ENCODE measurements around the gene UBQLNL.

Gene UBQLNL

DNA sequence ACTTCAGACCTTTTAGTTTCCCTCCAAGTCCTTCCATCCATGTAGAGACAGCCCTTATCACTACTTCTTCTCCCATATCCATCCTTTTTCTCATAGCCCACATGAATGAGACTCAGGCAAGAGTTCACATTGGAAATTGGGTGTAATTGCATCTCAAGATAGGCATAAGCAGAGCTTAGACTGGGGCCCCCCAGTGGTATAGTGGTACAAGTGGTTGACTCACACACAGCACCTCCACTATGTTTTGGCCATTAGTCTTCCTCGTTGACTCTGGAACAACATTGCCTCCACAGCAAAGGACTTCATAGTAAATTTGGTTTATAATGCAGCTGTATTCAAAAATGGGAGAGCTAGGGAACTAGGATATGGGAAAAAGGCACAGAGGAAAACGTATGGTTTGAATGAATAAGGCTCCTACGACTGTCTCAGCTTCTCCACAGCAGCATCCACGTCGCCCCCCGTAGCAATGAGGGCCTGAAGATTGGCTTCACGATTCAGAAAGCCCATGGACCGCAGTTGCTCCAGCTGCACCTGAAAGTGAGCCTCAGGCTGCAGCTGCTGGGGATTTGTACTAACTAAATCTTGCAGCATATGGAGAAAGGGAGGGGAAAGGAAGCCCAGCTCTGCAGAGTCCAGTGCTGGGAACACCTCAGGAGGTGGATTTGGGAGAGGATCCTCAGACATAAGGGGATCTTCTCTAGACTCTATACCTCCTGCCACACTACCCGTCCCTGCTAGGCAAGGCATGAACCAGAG is 9.1 kb downstream of the UBQLNL start:
- DNase-seq: no peak

DNA sequence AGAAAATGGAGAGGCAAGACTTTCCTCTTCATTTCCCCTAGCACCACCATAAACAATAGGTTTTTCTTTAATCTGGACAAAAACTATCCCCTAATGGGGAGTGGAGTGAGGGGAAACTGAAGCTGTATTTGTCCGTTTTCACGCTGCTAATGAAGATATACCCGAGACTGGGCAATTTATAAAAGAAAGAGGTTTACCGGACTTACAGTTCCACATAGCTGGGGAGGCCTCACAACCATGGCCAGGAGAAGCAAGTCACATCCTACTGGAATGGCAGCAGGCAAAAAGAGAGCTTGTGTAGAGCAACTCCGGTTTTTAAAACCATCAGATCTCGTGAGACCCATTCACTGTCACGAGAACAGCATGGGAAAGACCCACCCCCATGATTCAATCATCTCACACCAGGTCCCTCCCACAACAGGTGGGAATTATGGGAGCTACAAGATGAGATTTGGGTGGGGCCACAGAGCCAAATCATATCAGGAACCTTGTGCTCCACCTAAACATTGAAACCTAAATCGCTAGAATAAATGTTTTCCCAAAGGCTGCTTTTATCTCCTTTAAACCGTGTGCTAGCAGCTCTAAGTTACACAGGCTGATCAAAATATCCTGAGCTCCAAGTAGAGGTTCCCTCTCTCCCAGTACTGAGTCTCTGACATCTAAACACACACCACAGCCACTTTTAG is 11.0 kb downstream of the UBQLNL start:
- no peak for DNase-seq

DNA sequence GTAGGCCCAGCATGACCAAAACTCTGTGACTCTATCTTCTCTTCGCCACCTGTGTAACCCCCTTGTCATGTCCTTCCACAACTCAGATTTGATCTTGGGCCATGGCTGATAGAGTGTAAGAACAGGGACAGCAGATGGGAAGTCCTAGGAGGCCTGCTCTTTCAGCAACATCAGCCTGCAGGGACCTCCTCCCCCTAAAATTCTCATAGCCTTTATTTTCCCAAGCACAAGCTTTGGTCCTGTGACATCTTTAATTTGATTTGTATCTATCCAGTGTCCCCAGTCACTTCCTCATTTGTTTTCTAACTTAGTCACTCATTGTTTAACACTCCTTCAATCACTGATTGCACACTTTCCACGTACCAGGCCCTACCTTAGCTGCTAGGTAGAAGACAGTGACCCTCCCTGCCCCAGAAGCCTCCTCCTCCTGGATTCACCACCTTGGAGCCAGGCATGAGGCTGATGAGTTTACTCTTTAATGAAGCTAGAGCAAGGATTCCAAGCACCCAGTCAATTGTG is 12.0 kb downstream of the UBQLNL start:
- DNase-seq: no peak

DNA sequence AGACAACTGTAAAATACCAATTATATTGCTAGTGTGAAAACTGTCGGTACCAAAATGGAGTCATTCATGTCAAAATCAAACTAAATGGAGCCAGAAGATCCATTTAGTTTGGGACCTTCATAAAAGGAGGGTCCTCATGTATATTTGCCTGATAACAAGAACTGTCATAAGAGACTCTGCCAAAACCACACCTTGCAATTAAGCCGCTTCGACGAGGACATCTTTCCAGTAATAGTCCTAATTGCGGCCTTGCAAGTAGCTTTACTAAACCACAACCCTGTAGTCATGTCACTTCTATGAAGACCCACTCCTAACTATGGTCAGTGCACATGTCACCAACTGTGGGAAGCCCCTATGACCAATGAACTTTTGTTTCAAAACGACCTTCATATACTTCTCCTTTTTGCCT is 16.1 kb downstream of the UBQLNL start:
- no peak for DNase-seq

DNA sequence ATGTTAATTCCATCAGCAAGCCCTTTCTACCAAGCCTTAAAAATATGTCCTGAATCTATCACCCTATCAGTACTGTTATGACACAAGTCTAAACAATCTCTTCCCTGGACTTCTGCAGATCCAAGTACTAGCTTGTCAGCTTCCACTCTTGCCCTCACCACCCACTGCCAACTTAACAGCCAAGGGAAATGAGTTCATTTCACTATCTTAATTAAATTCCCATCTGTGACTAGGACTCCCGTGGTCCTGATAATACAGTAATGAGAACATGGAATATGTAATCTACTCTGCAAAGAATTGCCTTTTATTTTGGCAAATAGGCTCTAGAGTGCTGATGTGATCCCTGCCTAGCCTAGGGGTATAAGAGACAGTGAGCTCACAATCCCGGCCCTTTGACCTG is 16.8 kb downstream of the UBQLNL start:
- DNase-seq: no peak

DNA sequence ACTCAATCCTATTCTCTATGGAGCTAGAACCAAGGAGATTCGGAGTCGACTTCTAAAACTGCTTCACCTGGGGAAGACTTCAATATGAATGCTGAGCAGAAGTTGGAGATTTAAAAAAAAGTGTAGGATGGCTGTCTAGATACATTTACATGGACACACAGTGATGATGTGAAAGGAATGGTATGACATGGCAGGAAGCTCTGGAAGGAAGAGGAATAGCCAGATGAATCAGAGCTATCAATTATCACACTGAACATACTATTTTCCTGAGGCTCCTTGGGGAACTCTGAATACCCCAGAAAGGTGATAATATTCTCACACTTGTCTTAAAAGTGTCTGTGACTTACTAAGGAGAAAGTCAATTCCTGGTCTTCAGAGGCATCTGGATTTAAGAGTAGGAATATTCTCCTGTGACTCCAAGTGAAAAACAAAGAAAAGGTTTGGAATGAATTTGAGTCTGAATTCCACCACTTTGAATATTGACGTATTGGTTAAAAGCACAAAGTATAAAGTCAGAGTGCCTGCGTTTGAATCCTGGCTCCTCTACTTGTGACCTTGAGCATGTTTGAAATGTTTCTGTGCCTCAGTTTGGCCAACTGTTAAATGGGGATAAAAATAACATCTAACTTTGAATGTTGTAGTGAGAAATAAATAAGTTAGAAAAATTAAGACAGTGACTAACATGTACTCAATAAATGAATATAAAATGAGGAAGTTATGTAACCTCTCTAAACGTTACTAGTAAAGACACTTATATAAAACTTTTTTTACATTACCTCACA is 26.7 kb downstream of the UBQLNL start:
- DNase-seq: peak; percentile 64

DNA sequence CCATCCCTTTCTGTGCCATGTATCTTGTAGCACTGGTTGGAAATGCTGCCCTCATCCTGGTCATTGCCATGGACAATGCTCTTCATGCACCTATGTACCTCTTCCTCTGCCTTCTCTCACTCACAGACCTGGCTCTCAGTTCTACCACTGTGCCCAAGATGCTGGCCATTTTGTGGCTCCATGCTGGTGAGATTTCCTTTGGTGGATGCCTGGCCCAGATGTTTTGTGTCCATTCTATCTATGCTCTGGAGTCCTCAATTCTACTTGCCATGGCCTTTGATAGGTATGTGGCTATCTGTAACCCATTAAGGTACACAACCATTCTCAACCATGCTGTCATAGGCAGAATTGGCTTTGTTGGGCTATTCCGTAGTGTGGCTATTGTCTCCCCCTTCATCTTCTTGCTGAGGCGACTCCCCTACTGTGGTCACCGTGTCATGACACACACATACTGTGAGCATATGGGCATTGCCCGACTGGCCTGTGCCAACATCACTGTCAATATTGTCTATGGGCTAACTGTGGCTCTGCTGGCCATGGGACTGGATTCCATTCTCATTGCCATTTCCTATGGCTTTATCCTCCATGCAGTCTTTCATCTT is 27.6 kb downstream of the UBQLNL start:
- no peak for DNase-seq

DNA sequence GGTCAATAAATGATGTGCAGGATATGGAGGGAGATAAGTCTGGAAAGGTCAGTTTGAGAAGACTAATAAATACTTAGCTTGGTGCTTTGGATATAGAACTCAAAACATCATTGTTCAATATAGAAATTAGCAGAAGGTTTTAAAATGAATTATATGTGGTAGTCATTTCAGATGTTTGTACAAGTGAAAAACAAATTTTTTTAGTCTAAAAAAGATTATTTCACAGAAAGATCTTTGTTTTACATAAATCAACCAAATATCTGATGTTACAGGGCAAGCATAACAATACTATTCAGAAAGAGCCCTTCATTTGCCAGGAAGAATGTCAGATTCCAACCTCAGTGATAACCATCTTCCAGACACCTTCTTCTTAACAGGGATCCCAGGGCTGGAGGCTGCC is 28.1 kb downstream of the UBQLNL start, which contains the start of gene OR52D1:
OR52D1 (plus strand) TSS at position 301 of the 400 bp plus-strand sequence; CDS start at position 323, 22 bp downstream.
- no peak for DNase-seq

DNA sequence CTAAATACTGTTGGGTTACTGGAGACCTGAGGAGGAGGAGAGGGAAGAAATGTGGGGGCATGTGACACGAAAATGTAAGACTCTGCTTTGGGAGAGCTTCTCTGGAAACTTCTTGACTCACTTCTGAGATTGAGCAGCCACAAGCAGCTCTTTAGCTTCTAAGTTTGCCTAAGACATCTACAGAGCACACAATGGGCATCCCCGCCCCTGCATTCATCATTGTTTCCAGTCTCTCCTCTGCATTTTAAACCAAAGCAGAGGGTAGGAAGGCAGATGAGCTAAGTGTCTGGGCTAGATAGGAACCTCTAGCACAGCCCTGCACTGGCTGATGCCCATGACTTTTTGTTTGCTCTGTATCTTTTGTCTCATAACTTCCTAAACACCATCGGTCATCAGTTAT is 30.1 kb downstream of the UBQLNL start:
- DNase-seq: no peak

DNA sequence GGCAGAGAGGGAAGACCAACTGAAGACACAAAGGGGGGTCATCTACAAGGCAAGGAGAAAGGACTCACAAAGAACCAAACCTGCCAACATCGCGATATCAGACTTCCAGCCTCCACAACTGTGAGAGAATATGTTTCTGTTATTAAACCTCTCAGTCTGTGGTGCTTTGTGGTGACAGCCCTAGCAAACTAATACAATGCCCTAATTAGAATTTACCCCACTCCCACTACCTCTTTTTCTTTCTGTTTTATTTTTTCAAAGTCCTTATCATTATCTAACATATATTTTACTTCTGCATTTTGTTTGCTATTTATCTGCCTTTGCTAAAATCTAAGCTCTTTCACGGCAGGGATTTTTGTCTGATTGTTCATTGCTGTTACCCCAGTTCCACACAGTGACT is 30.5 kb downstream of the UBQLNL start:
- DNase-seq: no peak

DNA sequence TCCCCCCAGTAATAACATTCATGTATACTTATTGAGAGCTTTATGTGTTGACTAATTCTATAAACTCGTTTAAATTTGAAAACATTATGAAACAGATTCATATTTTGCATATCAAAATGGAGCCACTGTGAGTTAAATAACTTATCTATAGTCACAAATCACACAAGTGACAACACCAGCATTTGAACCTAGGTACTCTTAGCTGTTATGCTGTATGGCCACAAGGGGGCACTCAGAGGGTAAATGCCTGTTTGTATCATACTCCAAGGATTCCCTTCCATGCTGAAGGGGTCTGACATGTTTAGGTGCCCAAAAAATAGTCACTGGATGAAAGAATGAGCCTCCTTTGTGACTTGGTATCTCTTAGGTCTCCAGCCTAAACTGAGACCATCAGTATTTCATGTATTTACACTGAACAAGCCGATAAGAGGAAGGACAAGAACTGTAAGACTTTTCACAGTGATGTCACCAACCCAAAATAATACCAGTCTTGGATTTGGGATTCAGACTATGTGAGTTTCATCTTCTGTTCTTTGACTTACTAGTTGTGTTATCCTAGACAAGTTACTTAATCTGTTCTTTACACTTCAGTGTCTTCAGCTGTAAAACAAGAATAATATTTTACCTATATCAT is 40.2 kb downstream of the UBQLNL start:
- DNase-seq: peak; percentile 53

DNA sequence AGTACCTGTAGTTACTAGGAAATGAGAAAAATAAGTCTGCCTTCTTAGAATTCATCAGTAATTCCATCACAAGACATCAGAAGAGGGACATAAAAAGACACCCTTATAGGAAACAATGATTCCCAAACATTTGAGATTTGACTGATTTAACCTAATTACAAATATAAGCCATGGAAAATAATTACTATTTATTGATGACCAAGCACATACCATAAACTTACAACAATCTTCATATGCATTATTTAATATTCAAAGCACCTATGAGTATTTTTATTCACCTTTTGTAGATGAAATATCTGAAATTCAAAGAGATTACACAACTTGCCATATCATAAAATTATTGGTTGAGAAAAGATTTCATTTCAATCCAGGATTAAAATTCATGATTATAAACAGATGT is 42.6 kb downstream of the UBQLNL start:
- DNase-seq: no peak

DNA sequence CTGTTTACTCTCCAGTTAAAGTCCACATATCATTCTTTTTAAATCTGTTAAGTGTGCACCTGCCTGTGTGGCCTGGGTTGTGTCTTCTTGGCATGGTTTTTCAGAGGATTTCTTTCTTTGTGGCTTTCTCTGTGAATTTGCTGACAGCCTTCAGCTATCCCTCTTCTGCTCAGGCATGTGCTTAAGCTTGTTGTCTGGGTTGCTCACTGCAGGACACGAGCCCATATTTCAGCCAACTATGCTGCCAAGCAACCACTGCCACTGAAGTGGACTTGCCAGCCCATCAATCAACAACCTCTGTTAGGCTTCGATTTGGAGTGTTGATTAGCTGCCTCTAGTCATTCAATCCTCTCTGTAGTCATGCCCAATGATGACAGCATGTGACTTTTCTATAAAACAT is 49.0 kb downstream of the UBQLNL start:
- no peak for DNase-seq
